ENCODE measurements around the gene SFRP2. TPM values are rescaled to one million over a fixed set of nuclear protein-coding genes. Genes with fewer than 3 reads are reported as not detected.

SFRP2 gene
- total RNA-seq, 1 donor from 2014 or later = 1.4 TPM

GRCh38 chr4:153780221-153780620 is 8.7 kb downstream of the SFRP2 start:
- DNase-seq (no peak), ATAC-seq (no peak)
- intact Hi-C loops (cut with micrococcal nuclease) = no loop called here

GRCh38 chr4:153778383-153778782 is 10.5 kb downstream of the SFRP2 start:
- intact Hi-C loops (cut with micrococcal nuclease) = no loop called here
- DNase-seq = no peak
- no peak for ATAC-seq

- intact Hi-C loops (cut with micrococcal nuclease) = no loop called here
- ATAC-seq = no peak
- DNase-seq = no peak
Observed at GRCh38 chr4:153777421-153777820, 11.5 kb downstream of the SFRP2 start.

- ATAC-seq (no peak), DNase-seq (no peak)
- intact Hi-C loops (cut with micrococcal nuclease) = no loop called here
Observed at GRCh38 chr4:153776601-153777000, 12.3 kb downstream of the SFRP2 start.

- intact Hi-C loops (cut with micrococcal nuclease) = no loop called here
- no peak for ATAC-seq
- no peak for DNase-seq
Observed at GRCh38 chr4:153773236-153773690, 15.6 kb downstream of the SFRP2 start.

GRCh38 chr4:153771046-153771445 is 17.8 kb downstream of the SFRP2 start:
- ATAC-seq (no peak), DNase-seq (no peak)
- intact Hi-C loops (cut with micrococcal nuclease) = no loop called here

GRCh38 chr4:153766758-153767157 is 22.1 kb downstream of the SFRP2 start:
- intact Hi-C loops (cut with micrococcal nuclease) = no loop called here
- DNase-seq (no peak), ATAC-seq (no peak)

GRCh38 chr4:153765894-153766293 is 23.0 kb downstream of the SFRP2 start:
- intact Hi-C loops (cut with micrococcal nuclease) = no loop called here
- DNase-seq (no peak), ATAC-seq (no peak)

- intact Hi-C loops (cut with micrococcal nuclease) = no loop called here
- ATAC-seq (no peak), DNase-seq (no peak)
Observed at GRCh38 chr4:153764601-153765368, 24.1 kb downstream of the SFRP2 start.

GRCh38 chr4:153763404-153763803 is 25.5 kb downstream of the SFRP2 start:
- intact Hi-C loops (cut with micrococcal nuclease) = no loop called here
- DNase-seq = no peak
- no peak for ATAC-seq

- intact Hi-C loops (cut with micrococcal nuclease) = loop anchor here (10.0 kb wide), 1 partner anchor 125 kb away; no protein-coding TSS in a partner anchor
- DNase-seq = peak; percentile 34
Observed at GRCh38 chr4:153759407-153760316, 29.2 kb downstream of the SFRP2 start, which contains the start of gene RNF175. TSS of gene RNF175 (minus strand) at chr4:153760024. CDS start at chr4:153759862, 162 bp downstream.

GRCh38 chr4:153758688-153759406 is 30.0 kb downstream of the SFRP2 start:
- intact Hi-C loops (cut with micrococcal nuclease) = loop anchor here (10.0 kb wide), 1 partner anchor 124 kb away; no protein-coding TSS in a partner anchor
- DNase-seq = no peak
- no peak for ATAC-seq

More at GRCh38 chr4:153759407-153760316, 29.2 kb downstream of the SFRP2 start, which contains the start of gene RNF175:
- ATAC-seq = peak; percentile 59

- no peak for DNase-seq
- intact Hi-C loops (cut with micrococcal nuclease) = loop anchor here (10.0 kb wide), 1 partner anchor 123 kb away; no protein-coding TSS in a partner anchor
- no peak for ATAC-seq
Observed at GRCh38 chr4:153758136-153758535, 30.7 kb downstream of the SFRP2 start.

GRCh38 chr4:153757407-153757806 is 31.5 kb downstream of the SFRP2 start:
- intact Hi-C loops (cut with micrococcal nuclease) = loop anchor here (10.0 kb wide), 1 partner anchor 123 kb away; no protein-coding TSS in a partner anchor
- no peak for DNase-seq

GRCh38 chr4:153755186-153755585 is 33.7 kb downstream of the SFRP2 start:
- DNase-seq = no peak
- intact Hi-C loops (cut with micrococcal nuclease) = loop anchor here (10.0 kb wide), 1 partner anchor 120 kb away; no protein-coding TSS in a partner anchor
- ATAC-seq = no peak

More at GRCh38 chr4:153757407-153757806, 31.5 kb downstream of the SFRP2 start:
- no peak for ATAC-seq

- intact Hi-C loops (cut with micrococcal nuclease) = loop anchor here (10.0 kb wide), 1 partner anchor 116 kb away; no protein-coding TSS in a partner anchor
- ATAC-seq = peak; percentile 75
- DNase-seq = no peak
Observed at GRCh38 chr4:153750197-153750817, 38.6 kb downstream of the SFRP2 start.

- intact Hi-C loops (cut with micrococcal nuclease) = no loop called here
- no peak for ATAC-seq
- DNase-seq = no peak
Observed at GRCh38 chr4:153748378-153748777, 40.5 kb downstream of the SFRP2 start.

- ATAC-seq (no peak), DNase-seq (no peak)
- intact Hi-C loops (cut with micrococcal nuclease) = no loop called here
Observed at GRCh38 chr4:153747406-153747955, 41.4 kb downstream of the SFRP2 start.

Data from left ventricle myocardium superior (tissue), 1 donor.